OCI-LY1 (cell line): ENCODE data around the gene UBE2R2.
A peak's percentile ranks its signal among the peaks of the same experiment; 100 is the strongest.

Source experiments
- H2AFZ ChIP-seq: fragments of 200-600 bp; sonication (generic), shearing (Covaris generic); 2 replicates; pipeline ENCODE4 v1.6.0; 2014; ENCODE audit warnings: antibody characterized with exemption, mild to moderate bottlenecking, low read length
- H3F3A ChIP-seq: fragments of 200-600 bp; sonication (generic), shearing (Covaris generic); 2 replicates; pipeline ENCODE4 v1.6.0; 2014; ENCODE audit warnings: mild to moderate bottlenecking, antibody characterized with exemption, low read length, moderate library complexity; ENCODE audit not compliant: insufficient read depth
- H3K27ac ChIP-seq: fragments of 200-600 bp; sonication (generic); 2 replicates; pipeline ENCODE4 v1.5.1; 2014; ENCODE audit warnings: low read length, mixed run types, mild to moderate bottlenecking, low read depth; ENCODE audit not compliant: poor library complexity, severe bottlenecking
- H3K27me3 ChIP-seq: fragments of 200-600 bp; sonication (generic); 2 replicates; pipeline ENCODE4 v1.6.0; 2014; ENCODE audit warnings: antibody characterized with exemption, mild to moderate bottlenecking, low read length, moderate library complexity; ENCODE audit not compliant: insufficient read depth
- H3K36me3 ChIP-seq: fragments of 200-600 bp; sonication (generic); 2 replicates; pipeline ENCODE4 v1.6.1; 2014; ENCODE audit warnings: mild to moderate bottlenecking, antibody characterized with exemption, low read length, moderate library complexity, mixed read lengths; ENCODE audit not compliant: insufficient read depth
- H3K4me1 ChIP-seq: fragments of 200-600 bp; sonication (generic); 2 replicates; pipeline ENCODE4 v1.5.1; 2014; ENCODE audit warnings: mild to moderate bottlenecking, low read length, moderate library complexity; ENCODE audit not compliant: insufficient read depth, severe bottlenecking
- H3K4me2 ChIP-seq: fragments of 200-600 bp; sonication (generic), shearing (Covaris generic); 2 replicates; pipeline ENCODE4 v1.6.1; 2014; ENCODE audit warnings: low read length
- H3K4me3 ChIP-seq: fragments of 200-600 bp; sonication (generic); 2 replicates; pipeline ENCODE4 v1.5.1; 2014; ENCODE audit warnings: low read length, low read depth, mild to moderate bottlenecking, mixed read lengths; ENCODE audit not compliant: poor library complexity, severe bottlenecking
- H3K79me2 ChIP-seq: fragments of 200-600 bp; shearing (Covaris generic); 2 replicates; pipeline ENCODE4 v1.6.1; 2016; ENCODE audit warnings: mixed run types, low read length, mixed read lengths; ENCODE audit not compliant: insufficient read depth
- H3K9ac ChIP-seq: fragments of 200-600 bp; sonication (generic), shearing (Covaris generic); 2 replicates; pipeline ENCODE4 v1.6.1; 2014; ENCODE audit warnings: mild to moderate bottlenecking, low read length, mixed read lengths
- H3K9me2 ChIP-seq: fragments of 200-600 bp; sonication (generic), shearing (Covaris generic); 2 replicates; pipeline ENCODE4 v1.6.1; 2014; ENCODE audit warnings: low read depth, mild to moderate bottlenecking, low read length, mixed read lengths
- H3K9me3 ChIP-seq: fragments of 200-600 bp; shearing (Covaris generic); 2 replicates; pipeline ENCODE4 v1.6.1; 2014; ENCODE audit warnings: low read length, mixed read lengths
- H4K20me1 ChIP-seq: fragments of 200-600 bp; sonication (generic), shearing (Covaris generic); 2 replicates; pipeline ENCODE4 v1.6.0; 2016; ENCODE audit warnings: mild to moderate bottlenecking, low read length; ENCODE audit not compliant: insufficient read depth
- EZH2 ChIP-seq: fragments of 200-600 bp; sonication (generic), shearing (Covaris generic); IDR thresholded peaks from 2 replicates; pipeline ENCODE4 v1.8.0; 2017; ENCODE audit warnings: borderline replicate concordance, mixed run types, mild to moderate bottlenecking, antibody characterized with exemption, low read length, moderate library complexity, mixed read lengths
- TF ChIP-seq, protein P1 (sequence below): fragments of 200-600 bp; sonication (generic), shearing (Covaris generic); IDR thresholded peaks from 2 replicates; pipeline ENCODE4 v1.5.1; 2017; ENCODE audit warnings: mild to moderate bottlenecking, antibody characterized with exemption, low read length, moderate library complexity, mixed read lengths

The UBE2R2 gene

DNA sequence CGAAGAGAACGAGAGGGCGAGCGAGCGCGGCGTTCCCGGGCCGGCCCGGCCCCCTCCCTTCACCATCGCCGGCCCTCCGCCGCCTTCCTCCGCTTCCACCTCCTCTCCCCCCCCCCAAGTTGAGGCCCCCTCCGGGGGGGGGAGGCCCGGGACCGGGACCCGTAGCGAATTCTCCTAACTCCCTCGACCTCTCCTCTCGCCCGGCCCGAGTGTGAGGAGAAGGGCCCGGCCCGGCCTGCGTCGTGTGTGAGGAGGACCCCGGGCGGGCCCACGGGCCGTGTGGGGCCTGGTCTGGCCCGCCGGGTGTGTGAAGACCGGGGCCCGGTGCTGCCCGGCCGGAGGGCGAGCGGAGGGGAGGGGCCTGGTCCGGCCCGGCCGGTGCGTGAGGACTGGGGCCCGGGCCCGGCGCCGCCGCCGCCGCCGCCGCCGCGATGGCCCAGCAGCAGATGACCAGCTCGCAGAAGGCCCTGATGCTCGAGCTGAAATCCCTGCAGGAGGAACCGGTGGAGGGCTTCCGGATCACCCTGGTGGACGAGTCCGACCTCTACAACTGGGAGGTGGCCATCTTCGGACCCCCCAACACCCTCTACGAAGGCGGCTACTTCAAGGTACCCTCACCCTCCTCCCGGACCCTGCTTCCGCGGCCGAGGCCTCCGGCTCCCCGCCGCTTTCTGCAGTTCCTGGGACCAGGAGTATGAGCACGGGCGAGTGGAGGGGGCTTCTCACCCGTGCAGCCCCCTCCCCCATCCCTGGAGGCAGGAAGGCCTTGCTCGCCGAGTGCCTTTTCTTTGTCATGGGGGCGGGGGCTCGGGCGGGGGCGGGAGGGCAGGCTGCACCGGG, 587 bp downstream of the UBE2R2 start:
- no peaks in the 10 kb centered on the region for H3K27me3 ChIP-seq
- H3K4me3 ChIP-seq = peak overlapping the region; percentile 91
- H3K4me1 ChIP-seq = peaks cover 64% of the 10 kb centered on the region
- H3K79me2 ChIP-seq = peaks cover 45% of the 10 kb centered on the region
- H3K9ac ChIP-seq = peak overlapping the region; percentile 97
- no peaks in the 10 kb centered on the region for H4K20me1 ChIP-seq
- peak overlapping the region; percentile 88 for H3K27ac ChIP-seq
- peak overlapping the region; percentile 58 for H3K4me2 ChIP-seq
- no peaks in the 10 kb centered on the region for H3K9me2 ChIP-seq
- TF ChIP-seq EZH2 = no peak
- TF ChIP-seq, protein P1, sequence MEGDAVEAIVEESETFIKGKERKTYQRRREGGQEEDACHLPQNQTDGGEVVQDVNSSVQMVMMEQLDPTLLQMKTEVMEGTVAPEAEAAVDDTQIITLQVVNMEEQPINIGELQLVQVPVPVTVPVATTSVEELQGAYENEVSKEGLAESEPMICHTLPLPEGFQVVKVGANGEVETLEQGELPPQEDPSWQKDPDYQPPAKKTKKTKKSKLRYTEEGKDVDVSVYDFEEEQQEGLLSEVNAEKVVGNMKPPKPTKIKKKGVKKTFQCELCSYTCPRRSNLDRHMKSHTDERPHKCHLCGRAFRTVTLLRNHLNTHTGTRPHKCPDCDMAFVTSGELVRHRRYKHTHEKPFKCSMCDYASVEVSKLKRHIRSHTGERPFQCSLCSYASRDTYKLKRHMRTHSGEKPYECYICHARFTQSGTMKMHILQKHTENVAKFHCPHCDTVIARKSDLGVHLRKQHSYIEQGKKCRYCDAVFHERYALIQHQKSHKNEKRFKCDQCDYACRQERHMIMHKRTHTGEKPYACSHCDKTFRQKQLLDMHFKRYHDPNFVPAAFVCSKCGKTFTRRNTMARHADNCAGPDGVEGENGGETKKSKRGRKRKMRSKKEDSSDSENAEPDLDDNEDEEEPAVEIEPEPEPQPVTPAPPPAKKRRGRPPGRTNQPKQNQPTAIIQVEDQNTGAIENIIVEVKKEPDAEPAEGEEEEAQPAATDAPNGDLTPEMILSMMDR = no peak
- peaks cover 8% of the 10 kb centered on the region; the same call in 1 of the 2 replicates for H3K36me3 ChIP-seq
- no peak overlapping the region for H2AFZ ChIP-seq
- peaks cover 8% of the 10 kb centered on the region; the same call in 1 of the 2 replicates for H3F3A ChIP-seq
- H3K9me3 ChIP-seq = no peaks in the 10 kb centered on the region

DNA sequence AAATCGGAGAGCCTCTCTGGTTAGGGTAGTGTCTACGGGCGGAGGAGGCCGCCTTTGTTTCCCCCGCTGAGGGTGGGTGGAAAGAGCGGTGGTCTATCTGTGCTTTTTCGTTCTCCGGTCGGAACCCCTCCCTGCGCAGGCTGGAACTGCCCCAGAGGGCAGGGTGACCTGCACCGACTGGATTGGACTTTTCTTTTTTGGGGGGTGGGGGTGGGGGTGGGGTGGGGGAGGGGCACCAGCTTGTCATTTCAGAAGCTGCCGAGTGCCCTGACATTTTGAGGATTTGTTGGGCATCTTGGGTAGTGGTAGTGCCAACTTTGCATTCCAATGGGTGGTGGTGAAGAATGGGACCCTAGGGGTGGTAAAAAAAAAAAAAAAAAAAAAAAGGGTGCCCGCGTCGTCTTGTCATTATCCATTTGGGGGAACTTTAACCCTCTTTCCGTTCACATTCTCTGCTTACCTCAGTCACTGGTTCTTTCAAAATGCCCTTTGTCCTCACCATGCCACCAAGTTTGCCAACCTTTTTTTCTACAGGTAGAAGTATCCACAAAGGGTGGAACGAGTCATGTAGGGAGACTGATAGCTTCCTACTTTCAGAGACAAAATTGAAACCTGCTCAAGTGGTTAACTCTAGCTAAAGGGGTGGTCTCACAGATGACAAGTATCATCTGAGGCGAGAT, 1.3 kb downstream of the UBE2R2 start:
- TF ChIP-seq EZH2 = no peak
- TF ChIP-seq, protein P1 = no peak
- H3K79me2 ChIP-seq = peaks cover 53% of the 10 kb centered on the region
- H3K9me2 ChIP-seq = no peaks in the 10 kb centered on the region
- H3K4me3 ChIP-seq = peak overlapping the region; percentile 91
- H3K4me2 ChIP-seq = peak overlapping the region; percentile 94
- no peaks in the 10 kb centered on the region for H4K20me1 ChIP-seq
- no peak overlapping the region for H2AFZ ChIP-seq
- H3K9me3 ChIP-seq = no peaks in the 10 kb centered on the region
- H3F3A ChIP-seq = peaks cover 8% of the 10 kb centered on the region; the same call in 1 of the 2 replicates
- peaks cover 62% of the 10 kb centered on the region for H3K4me1 ChIP-seq
- H3K27ac ChIP-seq = peak overlapping the region; percentile 88
- H3K27me3 ChIP-seq = no peaks in the 10 kb centered on the region
- H3K9ac ChIP-seq = peak overlapping the region; percentile 97
- H3K36me3 ChIP-seq = peaks cover 12% of the 10 kb centered on the region

- peak overlapping the region; percentile 97 for H3K9ac ChIP-seq
- peak overlapping the region; percentile 94 for H3K4me2 ChIP-seq
- H3K9me2 ChIP-seq = no peaks in the 10 kb centered on the region
- H3K79me2 ChIP-seq = peaks cover 59% of the 10 kb centered on the region
- H3K4me3 ChIP-seq = peak overlapping the region; percentile 91
- H3K36me3 ChIP-seq = peaks cover 18% of the 10 kb centered on the region
- H4K20me1 ChIP-seq = no peaks in the 10 kb centered on the region
- H3F3A ChIP-seq = peaks cover 8% of the 10 kb centered on the region; the same call in 1 of the 2 replicates
- no peaks in the 10 kb centered on the region for H3K9me3 ChIP-seq
- H2AFZ ChIP-seq = no peak overlapping the region
- TF ChIP-seq EZH2 = no peak
- TF ChIP-seq, protein P1 = no peak
- H3K27ac ChIP-seq = peak overlapping the region; percentile 88
- H3K27me3 ChIP-seq = no peaks in the 10 kb centered on the region
- peaks cover 56% of the 10 kb centered on the region for H3K4me1 ChIP-seq
These were observed 2.0 kb downstream of the UBE2R2 start for GRCh38 chr9:33818847-33819500.
